Prostate gland (tissue), 2 donors: ENCODE results near the gene COPG2. TPM values are rescaled to one million over a fixed set of nuclear protein-coding genes. Genes with fewer than 3 reads are reported as not detected.

Source experiments
- DNase-seq: peaks from one replicate; pipeline ENCODE4 v3.0.0-alpha.2; 2019; ENCODE audit warnings: low spot score
- H3K27ac ChIP-seq, 2 donors: fragments of 200-600 bp; sonication (generic); 2 replicates each; pipeline ENCODE4 v1.5.1; 2017 to 2019
- H3K27me3 ChIP-seq: fragments of 200-600 bp; sonication (generic); replicated peaks from 2 replicates; pipeline ENCODE4 v1.5.1; 2019; ENCODE audit not compliant: insufficient read depth
- H3K36me3 ChIP-seq, 2 donors: fragments of 200-600 bp; sonication (generic); 1 replicate in 1 of 2; 2 replicates in 1 of 2; pipeline versions ENCODE4 v1.5.1 to v1.8.1; 2017 to 2019
- H3K4me1 ChIP-seq: fragments of 200-600 bp; sonication (generic); replicated peaks from 2 replicates; pipeline ENCODE4 v1.5.1; 2019
- H3K4me3 ChIP-seq, 2 donors: fragments of 200-600 bp; sonication (generic); 2 replicates each; pipeline ENCODE4 v1.5.1; 2017 to 2019
- H3K9me3 ChIP-seq: fragments of 200-600 bp; sonication (generic); 2 replicates; pipeline ENCODE4 v1.5.1; 2017
- POLR2A ChIP-seq: fragments of 450-650 bp; IDR thresholded peaks from one replicate; pipeline ENCODE4 v1.6.1; 2016; ENCODE audit warnings: antibody characterized with exemption, mild to moderate bottlenecking
- POLR2AphosphoS5 ChIP-seq: sonication (generic); formaldehyde crosslinking; IDR thresholded peaks from one replicate; pipeline ENCODE4 v1.6.1; 2017; ENCODE audit warnings: antibody characterized with exemption
- WGBS: methylation state at CpG from one replicate; pipeline ENCODE4 v1.1.5; 2018; 5-methylcytosine and 5-hydroxymethylcytosine counted together
- intact Hi-C: fragments of 100-400 bp; cut with DNase I; formaldehyde crosslinking; loops from one replicate; pipeline ENCODE4 v1.14.2; 2022
- total RNA-seq, 2 donors: library from RNA; depleted of rRNA; stranded (reverse); fragments of >200 nt; gene quantifications; one replicate each; pipeline ENCODE4 v1.1.0, GENCODE V29; 2016
- TF ChIP-seq, protein P1 (sequence below), 4 experiments: fragments of 200-600 bp in 2 of 4; fragments of 450-650 bp in 2 of 4; sonication (generic) in 2 of 4; IDR thresholded peaks; 1 replicate in 3 of 4; 2 replicates in 1 of 4; pipeline ENCODE4 v1.5.1; 2016 to 2019; ENCODE audit warnings: antibody characterized with exemption in 4 of 4, mild to moderate bottlenecking in 2 of 4, moderate library complexity in 2 of 4

COPG2 gene
- total RNA-seq, 2 donors from 2014 or later, result 15.3 to 46.1 TPM

GRCh38 chr7:130641040-130641439 lies 27.5 kb downstream of the COPG2 start:
- Histone ChIP-seq H3K36me3 (no peaks in the 10 kb centered on the region), H3K27ac (no peak overlapping the region), H3K4me1 (no peaks in the 10 kb centered on the region), H3K27me3 (no peaks in the 10 kb centered on the region), H3K4me3 (no peak overlapping the region), H3K9me3 (no peaks in the 10 kb centered on the region)
- WGBS, result 97% methylated on average over 1 of the region's 1 CpG
- intact Hi-C loops, result no loop called here
- TF ChIP-seq, protein P1, sequence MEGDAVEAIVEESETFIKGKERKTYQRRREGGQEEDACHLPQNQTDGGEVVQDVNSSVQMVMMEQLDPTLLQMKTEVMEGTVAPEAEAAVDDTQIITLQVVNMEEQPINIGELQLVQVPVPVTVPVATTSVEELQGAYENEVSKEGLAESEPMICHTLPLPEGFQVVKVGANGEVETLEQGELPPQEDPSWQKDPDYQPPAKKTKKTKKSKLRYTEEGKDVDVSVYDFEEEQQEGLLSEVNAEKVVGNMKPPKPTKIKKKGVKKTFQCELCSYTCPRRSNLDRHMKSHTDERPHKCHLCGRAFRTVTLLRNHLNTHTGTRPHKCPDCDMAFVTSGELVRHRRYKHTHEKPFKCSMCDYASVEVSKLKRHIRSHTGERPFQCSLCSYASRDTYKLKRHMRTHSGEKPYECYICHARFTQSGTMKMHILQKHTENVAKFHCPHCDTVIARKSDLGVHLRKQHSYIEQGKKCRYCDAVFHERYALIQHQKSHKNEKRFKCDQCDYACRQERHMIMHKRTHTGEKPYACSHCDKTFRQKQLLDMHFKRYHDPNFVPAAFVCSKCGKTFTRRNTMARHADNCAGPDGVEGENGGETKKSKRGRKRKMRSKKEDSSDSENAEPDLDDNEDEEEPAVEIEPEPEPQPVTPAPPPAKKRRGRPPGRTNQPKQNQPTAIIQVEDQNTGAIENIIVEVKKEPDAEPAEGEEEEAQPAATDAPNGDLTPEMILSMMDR (IDR thresholded peaks at IDR 0.05), result no peak
- TF ChIP-seq POLR2AphosphoS5, result no peak
- no peak for TF ChIP-seq POLR2A
- no peak for DNase-seq

GRCh38 chr7:130639388-130639787 lies 29.2 kb downstream of the COPG2 start:
- intact Hi-C loops, result no loop called here
- WGBS, result 93% methylated on average over 1 of the region's 1 CpG
- Histone ChIP-seq H3K4me1 (no peaks in the 10 kb centered on the region), H3K27ac (no peak overlapping the region), H3K36me3 (no peaks in the 10 kb centered on the region), H3K9me3 (no peaks in the 10 kb centered on the region), H3K27me3 (no peaks in the 10 kb centered on the region), H3K4me3 (no peak overlapping the region)
- DNase-seq, result no peak
- TF ChIP-seq POLR2AphosphoS5 (no peak), POLR2A (no peak)
- TF ChIP-seq, protein P1 (IDR thresholded peaks at IDR 0.05), result no peak

DNA sequence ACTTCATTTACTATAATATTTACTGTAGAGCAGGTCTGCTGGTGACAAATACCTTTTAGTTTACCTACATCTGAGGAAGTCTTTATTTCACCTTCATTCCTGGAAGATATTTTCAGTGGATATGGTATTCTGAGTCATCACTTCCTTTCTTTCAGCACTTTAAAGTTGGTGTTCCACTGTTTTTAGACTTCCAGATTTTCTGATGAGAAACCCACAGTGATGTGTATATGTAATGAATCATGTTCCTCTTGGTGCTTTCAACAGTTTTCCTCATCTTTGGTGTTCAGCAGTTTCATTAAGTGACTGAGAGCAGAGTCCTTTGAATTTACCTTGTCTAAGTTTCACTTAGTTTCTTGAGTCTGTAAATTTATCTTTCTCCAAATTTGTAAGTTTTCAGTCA lies 36.4 kb downstream of the COPG2 start:
- no peaks in the 10 kb centered on the region for H3K9me3 ChIP-seq
- H3K27me3 ChIP-seq, result no peaks in the 10 kb centered on the region
- DNase-seq, result no peak
- TF ChIP-seq, protein P1 (IDR thresholded peaks at IDR 0.05), result no peak
- no peak for TF ChIP-seq POLR2A
- TF ChIP-seq POLR2AphosphoS5, result no peak
- intact Hi-C loops, result no loop called here
- no peaks in the 10 kb centered on the region for H3K36me3 ChIP-seq
- no peak overlapping the region for H3K27ac ChIP-seq
- no peaks in the 10 kb centered on the region for H3K4me1 ChIP-seq
- no peak overlapping the region for H3K4me3 ChIP-seq

GRCh38 chr7:130628901-130629300 lies 39.6 kb downstream of the COPG2 start:
- intact Hi-C loops, result no loop called here
- 100% methylated on average over 1 of the region's 1 CpG for WGBS

DNA sequence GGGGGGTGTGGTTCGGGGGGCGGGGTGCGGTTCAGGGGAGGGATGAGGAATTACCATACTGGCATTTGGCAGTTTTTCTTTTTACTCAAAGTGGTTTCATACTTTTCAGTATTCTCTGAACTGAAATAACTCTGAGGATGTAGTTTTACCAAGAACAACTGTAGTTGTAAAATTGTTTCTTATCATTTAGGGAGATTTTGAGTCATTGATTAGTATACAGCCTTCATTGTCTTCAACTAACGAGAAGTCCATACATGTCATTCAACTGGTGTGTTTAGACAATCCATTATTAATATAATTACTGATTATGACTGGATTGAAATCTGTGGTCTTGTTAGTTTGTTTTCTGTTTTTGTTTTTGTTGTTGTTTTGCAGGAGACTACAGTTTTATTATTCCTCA lies 40.8 kb downstream of the COPG2 start:
- WGBS, result 96% methylated on average over 4 of the region's 4 CpGs
- no peak for DNase-seq
- no peak for TF ChIP-seq POLR2AphosphoS5
- TF ChIP-seq, protein P1 (IDR thresholded peaks at IDR 0.05), result no peak
- TF ChIP-seq POLR2A, result no peak

More at GRCh38 chr7:130628901-130629300, 39.6 kb downstream of the COPG2 start:
- Histone ChIP-seq H3K36me3 (no peaks in the 10 kb centered on the region), H3K9me3 (no peaks in the 10 kb centered on the region), H3K4me1 (no peaks in the 10 kb centered on the region), H3K27me3 (no peaks in the 10 kb centered on the region), H3K27ac (no peak overlapping the region), H3K4me3 (no peak overlapping the region)
- DNase-seq, result no peak
- no peak for TF ChIP-seq POLR2AphosphoS5
- TF ChIP-seq, protein P1 (IDR thresholded peaks at IDR 0.05), result no peak

More for the DNA sequence above, 40.8 kb downstream of the COPG2 start:
- Histone ChIP-seq H3K4me3 (no peak overlapping the region), H3K9me3 (no peaks in the 10 kb centered on the region), H3K36me3 (no peaks in the 10 kb centered on the region), H3K4me1 (no peaks in the 10 kb centered on the region), H3K27me3 (no peaks in the 10 kb centered on the region), H3K27ac (no peak overlapping the region)
- intact Hi-C loops, result no loop called here
